ENCODE data around the gene CNGA2. TPM values are rescaled to one million over a fixed set of nuclear protein-coding genes. Genes with fewer than 3 reads are reported as not detected.

Gene CNGA2
- total and polyA plus RNA-seq, 10 of the 15 experiments (the other 5 are each of a cell fraction or from before 2014, with no cell fraction given) = not detected

DNA sequence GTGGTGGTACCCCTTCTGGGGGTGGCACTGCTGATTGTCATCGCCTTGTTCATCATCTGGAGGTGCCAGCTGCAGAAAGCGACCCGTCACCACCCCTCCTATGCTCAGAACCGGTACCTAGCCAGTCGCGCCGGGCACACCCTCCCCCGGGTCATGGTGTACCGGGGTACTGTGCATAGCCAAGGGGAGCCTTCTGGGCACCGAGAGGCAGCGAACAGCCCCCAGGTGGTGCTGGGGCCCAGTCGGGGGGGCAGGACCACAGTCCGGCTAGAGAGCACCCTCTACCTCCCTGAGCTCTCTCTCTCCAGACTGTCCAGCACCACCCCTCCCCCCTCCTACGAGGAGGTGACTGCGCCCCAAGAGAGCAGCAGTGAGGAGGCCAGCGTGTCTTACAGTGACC, 34.0 kb upstream of the CNGA2 start (continued):
- TF ChIP-seq, protein P1, sequence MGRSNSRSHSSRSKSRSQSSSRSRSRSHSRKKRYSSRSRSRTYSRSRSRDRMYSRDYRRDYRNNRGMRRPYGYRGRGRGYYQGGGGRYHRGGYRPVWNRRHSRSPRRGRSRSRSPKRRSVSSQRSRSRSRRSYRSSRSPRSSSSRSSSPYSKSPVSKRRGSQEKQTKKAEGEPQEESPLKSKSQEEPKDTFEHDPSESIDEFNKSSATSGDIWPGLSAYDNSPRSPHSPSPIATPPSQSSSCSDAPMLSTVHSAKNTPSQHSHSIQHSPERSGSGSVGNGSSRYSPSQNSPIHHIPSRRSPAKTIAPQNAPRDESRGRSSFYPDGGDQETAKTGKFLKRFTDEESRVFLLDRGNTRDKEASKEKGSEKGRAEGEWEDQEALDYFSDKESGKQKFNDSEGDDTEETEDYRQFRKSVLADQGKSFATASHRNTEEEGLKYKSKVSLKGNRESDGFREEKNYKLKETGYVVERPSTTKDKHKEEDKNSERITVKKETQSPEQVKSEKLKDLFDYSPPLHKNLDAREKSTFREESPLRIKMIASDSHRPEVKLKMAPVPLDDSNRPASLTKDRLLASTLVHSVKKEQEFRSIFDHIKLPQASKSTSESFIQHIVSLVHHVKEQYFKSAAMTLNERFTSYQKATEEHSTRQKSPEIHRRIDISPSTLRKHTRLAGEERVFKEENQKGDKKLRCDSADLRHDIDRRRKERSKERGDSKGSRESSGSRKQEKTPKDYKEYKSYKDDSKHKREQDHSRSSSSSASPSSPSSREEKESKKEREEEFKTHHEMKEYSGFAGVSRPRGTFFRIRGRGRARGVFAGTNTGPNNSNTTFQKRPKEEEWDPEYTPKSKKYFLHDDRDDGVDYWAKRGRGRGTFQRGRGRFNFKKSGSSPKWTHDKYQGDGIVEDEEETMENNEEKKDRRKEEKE (IDR thresholded peaks at IDR 0.05) = no peak
- TF ChIP-seq, protein P2, sequence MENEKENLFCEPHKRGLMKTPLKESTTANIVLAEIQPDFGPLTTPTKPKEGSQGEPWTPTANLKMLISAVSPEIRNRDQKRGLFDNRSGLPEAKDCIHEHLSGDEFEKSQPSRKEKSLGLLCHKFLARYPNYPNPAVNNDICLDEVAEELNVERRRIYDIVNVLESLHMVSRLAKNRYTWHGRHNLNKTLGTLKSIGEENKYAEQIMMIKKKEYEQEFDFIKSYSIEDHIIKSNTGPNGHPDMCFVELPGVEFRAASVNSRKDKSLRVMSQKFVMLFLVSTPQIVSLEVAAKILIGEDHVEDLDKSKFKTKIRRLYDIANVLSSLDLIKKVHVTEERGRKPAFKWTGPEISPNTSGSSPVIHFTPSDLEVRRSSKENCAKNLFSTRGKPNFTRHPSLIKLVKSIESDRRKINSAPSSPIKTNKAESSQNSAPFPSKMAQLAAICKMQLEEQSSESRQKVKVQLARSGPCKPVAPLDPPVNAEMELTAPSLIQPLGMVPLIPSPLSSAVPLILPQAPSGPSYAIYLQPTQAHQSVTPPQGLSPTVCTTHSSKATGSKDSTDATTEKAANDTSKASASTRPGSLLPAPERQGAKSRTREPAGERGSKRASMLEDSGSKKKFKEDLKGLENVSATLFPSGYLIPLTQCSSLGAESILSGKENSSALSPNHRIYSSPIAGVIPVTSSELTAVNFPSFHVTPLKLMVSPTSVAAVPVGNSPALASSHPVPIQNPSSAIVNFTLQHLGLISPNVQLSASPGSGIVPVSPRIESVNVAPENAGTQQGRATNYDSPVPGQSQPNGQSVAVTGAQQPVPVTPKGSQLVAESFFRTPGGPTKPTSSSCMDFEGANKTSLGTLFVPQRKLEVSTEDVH (IDR thresholded peaks at IDR 0.05; ENCODE audit: low read depth, partially characterized antibody) = no peak
- TF ChIP-seq IRF4 (IDR thresholded peaks at IDR 0.05; ENCODE audit: low read depth, low read length) (no peak), CBX5 (IDR thresholded peaks at IDR 0.05; ENCODE audit: low read depth) (no peak), ETV6 (conservative IDR thresholded peaks at IDR 0.05 in 1 of 2, IDR thresholded peaks at IDR 0.05 in 1 of 2; ENCODE audit: borderline replicate concordance in 1 of 2, low read depth in 1 of 2) (no peak), PML (IDR thresholded peaks at IDR 0.05; ENCODE audit: low read length) (no peak)

DNA sequence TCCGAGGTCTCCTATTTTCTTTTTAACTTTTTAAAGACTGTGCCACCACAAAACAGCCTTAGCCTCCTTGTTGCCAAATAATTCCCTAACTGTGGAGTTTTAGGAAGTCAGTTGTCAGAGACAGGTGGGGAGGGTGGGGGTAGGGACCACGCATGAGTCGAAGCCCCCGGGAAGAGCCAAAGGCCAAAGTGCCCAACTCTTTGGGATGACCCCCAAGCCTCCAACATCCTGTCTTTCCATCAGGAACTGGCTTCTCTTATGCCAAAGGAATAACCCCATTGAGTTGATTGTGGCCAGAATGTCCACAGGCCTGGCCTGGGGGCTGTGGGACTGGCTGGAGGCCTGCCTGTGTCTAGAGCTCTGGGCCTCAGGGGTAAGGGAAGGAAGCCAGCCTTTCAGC, 33.5 kb upstream of the CNGA2 start:
- 90% methylated on average over 4 of the region's 4 CpGs for WGBS (ENCODE audit: insufficient coverage, insufficient replicate concordance, low lambda C conversion rate, missing lambda C conversion rate)
- FAIRE-seq = no peak
- Histone ChIP-seq H3K9ac (ENCODE audit: control insufficient read depth, insufficient read depth, low read length) (no peak overlapping the region), H3K79me2 (ENCODE audit: control insufficient read depth, insufficient read depth, low read length) (no peaks in the 10 kb centered on the region), H3K27me3 (replicated peaks in 1 of 2; ENCODE audit: control insufficient read depth in 2 of 2, insufficient read depth in 2 of 2, low read length in 1 of 2) (no peaks in the 10 kb centered on the region), H3K4me1 (ENCODE audit: control insufficient read depth, insufficient read depth, low read length) (no peaks in the 10 kb centered on the region), H3K27ac (ENCODE audit: control insufficient read depth, insufficient read depth) (no peak overlapping the region), H3K4me3 (no peak overlapping the region), H3K4me2 (ENCODE audit: control insufficient read depth, insufficient read depth) (no peak overlapping the region), H4K20me1 (ENCODE audit: control insufficient read depth, insufficient read depth) (no peaks in the 10 kb centered on the region), H3K36me3 (ENCODE audit: control insufficient read depth in 2 of 2, insufficient read depth in 2 of 2, low read length in 1 of 2) (no peaks in the 10 kb centered on the region), H3K9me3 (replicated peaks; ENCODE audit: control insufficient read depth, insufficient read depth, low read length) (no peaks in the 10 kb centered on the region), H2AFZ (ENCODE audit: control insufficient read depth, low read depth, low read length) (no peak overlapping the region)
- RAD21 ChIA-PET (ENCODE audit: unreplicated experiment) = no interaction called here
- no peak for DNase-seq (ENCODE audit: low read depth, low spot score)
- TF ChIP-seq SREBF2 (IDR thresholded peaks at IDR 0.05; ENCODE audit: low read length) = no peak
- no peak for TF ChIP-seq GABPA (IDR thresholded peaks at IDR 0.05; ENCODE audit: low read depth)
- CTCF ChIA-PET = no interaction called here
- intact Hi-C loops (cut with micrococcal nuclease; ENCODE audit: unreplicated experiment) (no loop called here), in situ Hi-C loops (cut with MboI) (no loop called here)
- no TSS peak for BruUV-seq (replicated peaks)
- no peak for ATAC-seq
- SMC1A ChIA-PET (ENCODE audit: uncharacterized antibody, unreplicated experiment) = no interaction called here
- POLR2A ChIA-PET = no interaction called here

Measured in GM12878 (cell line).